ENCODE measurements around the gene NOS1AP.

The NOS1AP gene

DNA sequence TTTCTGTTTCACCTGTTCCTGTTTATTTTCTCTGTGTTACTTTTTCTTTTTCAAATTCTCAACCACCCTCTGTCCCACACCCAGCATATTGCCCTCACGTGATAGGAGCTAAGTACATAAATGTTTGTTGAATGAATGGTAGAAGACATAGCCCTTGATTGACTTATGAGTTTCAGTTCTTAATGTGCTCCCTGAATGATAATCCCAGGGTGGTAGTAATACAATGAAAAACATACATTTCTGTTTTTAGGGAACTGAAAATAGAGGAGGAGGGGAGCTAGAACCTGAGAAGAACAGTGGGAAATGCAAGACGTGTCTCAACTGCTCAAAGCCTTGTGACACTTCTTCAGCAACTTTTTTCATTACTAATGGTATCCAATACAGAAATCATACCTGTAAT lies 160.1 kb downstream of the NOS1AP start:
- no peaks in the 10 kb centered on the region for H3K36me3 ChIP-seq (replicated peaks; ENCODE audit: insufficient read depth, low read length)
- no peak overlapping the region for H3K4me3 ChIP-seq (ENCODE audit: low read length)
- TF ChIP-seq, protein P1, sequence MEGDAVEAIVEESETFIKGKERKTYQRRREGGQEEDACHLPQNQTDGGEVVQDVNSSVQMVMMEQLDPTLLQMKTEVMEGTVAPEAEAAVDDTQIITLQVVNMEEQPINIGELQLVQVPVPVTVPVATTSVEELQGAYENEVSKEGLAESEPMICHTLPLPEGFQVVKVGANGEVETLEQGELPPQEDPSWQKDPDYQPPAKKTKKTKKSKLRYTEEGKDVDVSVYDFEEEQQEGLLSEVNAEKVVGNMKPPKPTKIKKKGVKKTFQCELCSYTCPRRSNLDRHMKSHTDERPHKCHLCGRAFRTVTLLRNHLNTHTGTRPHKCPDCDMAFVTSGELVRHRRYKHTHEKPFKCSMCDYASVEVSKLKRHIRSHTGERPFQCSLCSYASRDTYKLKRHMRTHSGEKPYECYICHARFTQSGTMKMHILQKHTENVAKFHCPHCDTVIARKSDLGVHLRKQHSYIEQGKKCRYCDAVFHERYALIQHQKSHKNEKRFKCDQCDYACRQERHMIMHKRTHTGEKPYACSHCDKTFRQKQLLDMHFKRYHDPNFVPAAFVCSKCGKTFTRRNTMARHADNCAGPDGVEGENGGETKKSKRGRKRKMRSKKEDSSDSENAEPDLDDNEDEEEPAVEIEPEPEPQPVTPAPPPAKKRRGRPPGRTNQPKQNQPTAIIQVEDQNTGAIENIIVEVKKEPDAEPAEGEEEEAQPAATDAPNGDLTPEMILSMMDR (IDR thresholded peaks at IDR 0.05; ENCODE audit: low read length) = no peak
- TF ChIP-seq EZH2 (optimal IDR thresholded peaks at IDR 0.05; ENCODE audit: low read depth, low read length) (no peak), EZH2phosphoT487 (IDR thresholded peaks at IDR 0.05; ENCODE audit: low read length) (no peak)
- no peak overlapping the region for H2AFZ ChIP-seq (ENCODE audit: low read length)
- peaks cover 26% of the 10 kb centered on the region for H3K4me1 ChIP-seq (ENCODE audit: low read length)
- H3K79me2 ChIP-seq (ENCODE audit: low read length) = no peaks in the 10 kb centered on the region
- H3K27ac ChIP-seq (ENCODE audit: low read length) = peak overlapping the region; percentile 51; the same call in 1 of the 2 replicates
- no peaks in the 10 kb centered on the region for H3K9me3 ChIP-seq (replicated peaks; ENCODE audit: insufficient read depth, low read length)
- peaks cover 13% of the 10 kb centered on the region for H3F3A ChIP-seq (ENCODE audit: insufficient read depth, low read length)
- H4K20me1 ChIP-seq (ENCODE audit: insufficient read depth, low read length) = no peaks in the 10 kb centered on the region
- H3K4me2 ChIP-seq (ENCODE audit: low read depth, low read length) = peak overlapping the region; percentile 36; the same call in 1 of the 2 replicates
- H3K9ac ChIP-seq (ENCODE audit: low read length) = no peak overlapping the region
- H3K27me3 ChIP-seq (replicated peaks; ENCODE audit: insufficient read depth, low read length) = no peaks in the 10 kb centered on the region
- H3K9me2 ChIP-seq (replicated peaks; ENCODE audit: insufficient read depth, low read length) = no peaks in the 10 kb centered on the region
- DNase-seq = peak; percentile 42

DNA sequence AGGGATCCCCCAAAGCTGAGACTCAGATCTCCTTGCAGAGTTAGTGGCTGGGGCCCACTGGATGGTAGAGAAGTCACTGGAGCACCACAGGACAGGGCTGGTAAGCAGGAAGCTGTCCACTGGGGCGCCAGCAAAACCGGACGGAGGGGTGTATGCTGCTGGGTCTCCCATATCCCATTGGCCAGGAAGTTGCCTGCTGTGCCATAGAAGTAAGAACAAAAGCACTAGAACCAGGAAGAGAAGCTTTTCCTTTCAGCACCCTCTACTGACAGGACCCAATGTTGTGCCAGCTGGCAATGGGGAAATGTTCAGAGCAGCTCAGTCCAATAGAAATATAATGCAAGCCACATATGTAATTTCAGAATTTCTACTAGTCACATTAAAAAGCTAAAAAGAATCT lies 160.6 kb downstream of the NOS1AP start:
- Histone ChIP-seq H3K9me3 (replicated peaks; ENCODE audit: insufficient read depth, low read length) (no peaks in the 10 kb centered on the region), H3K4me1 (ENCODE audit: low read length) (peaks cover 26% of the 10 kb centered on the region), H3K27me3 (replicated peaks; ENCODE audit: insufficient read depth, low read length) (no peaks in the 10 kb centered on the region), H3K79me2 (ENCODE audit: low read length) (no peaks in the 10 kb centered on the region), H2AFZ (ENCODE audit: low read length) (0 out of 2 replicates have a peak overlapping the region, but pooled peaks have one; percentile 3), H3K4me3 (ENCODE audit: low read length) (no peak overlapping the region; the same call in 1 of the 2 replicates), H4K20me1 (ENCODE audit: insufficient read depth, low read length) (no peaks in the 10 kb centered on the region), H3K9me2 (replicated peaks; ENCODE audit: insufficient read depth, low read length) (no peaks in the 10 kb centered on the region), H3F3A (ENCODE audit: insufficient read depth, low read length) (peaks cover 13% of the 10 kb centered on the region), H3K4me2 (ENCODE audit: low read depth, low read length) (peak overlapping the region; percentile 36; the same call in 1 of the 2 replicates), H3K9ac (ENCODE audit: low read length) (no peak overlapping the region), H3K27ac (ENCODE audit: low read length) (peak overlapping the region; percentile 51; the same call in 1 of the 2 replicates), H3K36me3 (replicated peaks; ENCODE audit: insufficient read depth, low read length) (no peaks in the 10 kb centered on the region)
- TF ChIP-seq, protein P1 (IDR thresholded peaks at IDR 0.05; ENCODE audit: low read length) = peak; percentile 46
- TF ChIP-seq EZH2phosphoT487 (IDR thresholded peaks at IDR 0.05; ENCODE audit: low read length) = no peak
- no peak for DNase-seq

GRCh38 chr1:162230517-162230916 lies 161.0 kb downstream of the NOS1AP start:
- H3K4me2 ChIP-seq (ENCODE audit: low read depth, low read length) = peak overlapping the region; percentile 36; the same call in 1 of the 2 replicates
- H3K9me2 ChIP-seq (replicated peaks; ENCODE audit: insufficient read depth, low read length) = no peaks in the 10 kb centered on the region
- H3K27ac ChIP-seq (ENCODE audit: low read length) = peak overlapping the region; percentile 51; the same call in 1 of the 2 replicates
- TF ChIP-seq, protein P1 (IDR thresholded peaks at IDR 0.05; ENCODE audit: low read length) = no peak
- TF ChIP-seq EZH2phosphoT487 (IDR thresholded peaks at IDR 0.05; ENCODE audit: low read length) (no peak), EZH2 (optimal IDR thresholded peaks at IDR 0.05; ENCODE audit: low read depth, low read length) (no peak)
- no peaks in the 10 kb centered on the region for H3K9me3 ChIP-seq (replicated peaks; ENCODE audit: insufficient read depth, low read length)
- peaks cover 13% of the 10 kb centered on the region for H3F3A ChIP-seq (ENCODE audit: insufficient read depth, low read length)
- H3K36me3 ChIP-seq (replicated peaks; ENCODE audit: insufficient read depth, low read length) = no peaks in the 10 kb centered on the region
- no peak overlapping the region for H3K9ac ChIP-seq (ENCODE audit: low read length)
- H3K27me3 ChIP-seq (replicated peaks; ENCODE audit: insufficient read depth, low read length) = no peaks in the 10 kb centered on the region
- no peak overlapping the region for H2AFZ ChIP-seq (ENCODE audit: low read length)
- no peak overlapping the region; the same call in 1 of the 2 replicates for H3K4me3 ChIP-seq (ENCODE audit: low read length)
- peaks cover 26% of the 10 kb centered on the region for H3K4me1 ChIP-seq (ENCODE audit: low read length)
- H3K79me2 ChIP-seq (ENCODE audit: low read length) = no peaks in the 10 kb centered on the region
- no peak for DNase-seq
- no peaks in the 10 kb centered on the region for H4K20me1 ChIP-seq (ENCODE audit: insufficient read depth, low read length)
